H4 (cell line): ENCODE results near the gene AMOT. TPM values are rescaled to one million over a fixed set of nuclear protein-coding genes. Genes with fewer than 3 reads are reported as not detected.

Experiments used
- DNase-seq: peaks from one replicate; pipeline ENCODE4 v3.0.0-alpha.2; 2015; ENCODE audit warnings: low spot score
- total RNA-seq: library from RNA; depleted of rRNA; stranded (reverse); fragments of >200 nt; shearing (Covaris generic); gene quantifications from 2 replicates; pipeline ENCODE4 v1.2.3, GENCODE V29; 2014

The AMOT gene
- total RNA-seq, 1 experiment from 2014 or later, result 6.7 TPM

DNA sequence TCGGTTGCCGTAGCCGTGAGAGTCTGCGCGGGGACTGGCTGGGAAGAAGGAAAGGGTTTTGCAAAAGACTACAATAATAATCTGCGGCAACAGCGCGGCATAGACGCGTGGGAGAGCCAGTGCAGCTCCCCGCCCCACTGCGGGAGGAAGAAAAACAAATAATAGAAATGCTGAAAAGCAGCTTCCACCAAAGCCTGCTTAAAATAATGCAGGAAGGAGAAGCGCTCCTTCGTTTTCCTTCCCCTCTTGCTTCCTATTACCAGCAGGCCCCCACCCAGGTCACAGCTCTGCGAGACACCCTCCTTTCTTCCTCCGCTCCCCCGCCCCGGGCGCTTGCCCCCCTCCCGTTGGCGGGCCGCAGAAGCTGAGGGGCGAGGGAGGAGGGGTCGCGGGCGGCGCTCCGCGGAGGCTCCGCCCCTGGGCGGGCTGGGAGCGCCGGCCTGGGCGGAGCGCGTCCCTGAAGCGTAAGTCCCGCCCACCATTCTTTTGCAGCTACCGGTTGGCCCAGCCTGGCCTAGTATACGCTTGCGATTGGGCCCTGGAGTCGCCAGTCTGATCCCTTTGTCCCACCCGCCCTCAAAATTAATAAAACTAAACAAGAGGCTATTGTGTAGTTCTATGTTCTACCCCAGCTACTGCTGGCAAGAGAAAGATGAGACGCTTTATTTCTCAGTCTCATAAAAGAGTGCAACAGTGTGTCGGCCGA, 636 bp upstream of the AMOT start:
- peak; percentile 84 for DNase-seq

DNA sequence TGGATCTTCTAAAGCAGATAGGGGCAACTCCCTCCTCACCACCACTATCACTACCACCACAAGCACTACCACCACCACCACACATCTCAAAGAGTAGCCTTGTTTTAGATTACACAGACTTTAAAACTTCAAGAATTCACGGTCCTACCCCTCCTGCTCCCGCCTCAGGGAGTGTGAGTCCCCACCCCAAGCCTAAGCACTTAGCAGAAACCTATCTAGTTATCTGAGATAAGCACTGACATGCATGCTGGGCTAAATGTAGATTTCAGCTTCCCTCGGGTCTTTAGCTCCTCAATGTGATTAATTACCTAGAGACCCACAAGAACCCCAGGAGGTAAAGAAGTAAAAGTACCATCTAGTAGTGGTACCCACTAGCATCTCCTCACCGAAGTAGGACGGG, 775 bp downstream of the AMOT start:
- no peak for DNase-seq

DNA sequence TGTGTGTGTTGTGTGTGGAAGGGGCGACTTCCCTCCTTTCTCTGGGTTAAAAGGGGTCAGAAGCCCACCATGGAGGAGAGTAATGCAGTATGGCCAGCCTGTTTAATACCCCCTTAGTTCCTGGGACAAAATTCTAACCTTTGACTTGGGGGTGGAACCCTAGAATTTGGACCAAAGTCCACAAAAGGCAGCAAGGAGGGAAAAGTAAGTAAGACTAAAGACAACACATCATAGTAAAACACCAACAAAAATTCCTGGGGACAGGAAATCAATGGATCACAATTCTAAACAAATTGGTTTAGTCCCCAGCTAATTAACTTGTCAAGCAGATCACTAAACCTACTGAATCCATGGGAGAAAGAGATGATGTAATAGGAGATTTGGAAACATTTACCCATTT, 3.1 kb downstream of the AMOT start:
- no peak for DNase-seq

DNA sequence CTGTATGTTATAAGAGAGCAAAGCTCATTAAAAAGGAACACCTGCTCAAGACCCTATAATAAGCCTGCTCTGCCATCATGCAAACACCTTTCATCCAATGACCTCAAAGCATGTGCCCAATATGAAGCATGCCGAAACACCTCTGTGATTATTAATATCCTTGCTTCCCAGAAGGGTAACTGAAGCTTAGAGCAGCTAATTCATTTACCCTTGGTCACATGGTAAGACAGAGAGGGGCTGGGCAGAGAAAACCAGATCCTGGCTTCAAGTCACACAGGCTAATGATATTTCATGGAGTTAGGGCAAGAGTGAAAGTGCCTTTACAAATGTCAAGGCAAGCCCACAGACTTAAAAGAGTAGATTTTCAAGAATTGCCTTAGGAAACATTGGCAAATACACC, 5.6 kb downstream of the AMOT start:
- DNase-seq, result no peak

DNA sequence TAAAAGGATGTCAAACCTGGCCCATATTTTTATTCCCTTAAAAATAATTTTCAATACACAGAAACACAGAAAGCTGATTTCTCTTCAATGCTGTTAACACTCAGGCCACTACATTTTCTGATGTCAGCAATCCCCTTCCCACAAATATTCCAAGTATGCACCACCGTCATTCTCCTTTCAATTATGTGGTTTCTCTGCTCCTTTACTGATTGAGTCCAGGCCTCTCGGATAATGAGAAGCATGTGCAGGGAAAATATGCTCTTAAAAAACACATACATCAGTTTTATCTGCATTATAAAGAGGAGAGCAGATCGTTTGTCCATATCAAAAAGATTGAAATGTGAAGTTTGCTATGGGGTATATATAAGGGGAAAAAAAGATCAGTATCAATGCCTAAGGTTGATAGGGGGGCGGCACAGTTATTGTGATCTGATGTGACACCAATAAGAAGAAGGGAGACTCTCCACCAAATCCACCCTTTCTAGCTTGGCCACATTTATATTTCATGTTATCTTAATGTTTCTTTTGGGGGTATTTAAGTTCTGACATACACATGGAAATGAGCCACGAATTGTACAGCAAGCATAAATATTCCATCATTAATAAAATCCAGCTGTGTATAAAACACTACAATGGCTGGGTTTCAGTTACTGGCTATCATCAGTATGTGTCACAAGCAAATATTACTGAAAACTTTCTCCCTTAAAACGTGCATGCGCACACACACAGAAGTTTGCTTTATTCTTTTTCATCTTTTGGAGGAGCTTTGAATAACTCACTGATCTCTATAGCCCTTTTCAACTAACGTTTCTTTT, 6.4 kb downstream of the AMOT start:
- DNase-seq, result peak; percentile 69

DNA sequence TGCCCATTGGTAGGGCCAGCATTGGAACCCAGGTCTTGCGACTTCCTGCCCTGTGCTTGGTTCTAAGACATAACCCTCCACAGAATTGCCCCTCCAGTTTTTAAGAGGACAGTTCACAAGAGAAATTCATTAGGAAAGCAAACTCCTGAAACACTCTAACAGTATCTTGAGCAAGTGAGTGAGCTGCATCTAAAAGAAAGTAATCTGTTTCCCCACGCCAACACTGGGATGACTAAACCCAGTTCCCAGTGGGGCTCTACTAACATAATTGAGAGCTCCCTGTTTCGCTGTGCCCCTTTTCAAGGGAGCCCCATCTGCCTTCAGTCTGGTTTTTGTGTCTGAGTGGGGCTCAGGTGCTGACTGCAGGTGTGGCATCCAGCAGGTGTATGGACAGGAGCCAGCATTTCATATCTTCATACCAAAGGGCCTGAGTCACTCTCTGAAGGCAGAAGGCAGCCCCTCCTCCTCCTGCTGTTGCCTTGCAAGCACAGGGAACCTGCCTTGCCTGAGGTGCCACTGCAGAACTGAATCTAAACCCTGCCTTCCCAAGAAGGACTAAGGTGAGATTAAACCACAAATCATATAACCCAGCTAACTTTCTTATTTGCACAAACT, 8.0 kb downstream of the AMOT start:
- DNase-seq, result no peak

DNA sequence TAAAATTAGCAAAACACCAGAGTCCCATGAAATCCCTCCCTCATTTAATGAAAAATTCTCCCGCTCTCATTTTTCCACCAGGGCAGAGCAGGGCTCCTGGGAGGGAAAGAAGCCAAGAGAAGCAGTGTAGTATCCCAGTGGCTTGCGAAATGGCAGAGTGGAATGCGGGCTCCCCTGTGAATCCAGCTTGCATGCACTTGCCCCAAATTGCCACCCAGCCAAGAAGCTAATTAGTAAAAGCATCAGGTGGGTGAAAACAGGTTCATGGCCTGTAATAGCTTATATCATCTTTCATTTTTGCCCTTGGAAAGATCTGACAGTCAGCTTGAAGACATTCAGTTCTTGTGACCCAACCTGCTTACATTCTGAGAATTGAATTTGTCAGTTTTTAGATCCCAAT, 10.1 kb downstream of the AMOT start:
- DNase-seq, result no peak

DNA sequence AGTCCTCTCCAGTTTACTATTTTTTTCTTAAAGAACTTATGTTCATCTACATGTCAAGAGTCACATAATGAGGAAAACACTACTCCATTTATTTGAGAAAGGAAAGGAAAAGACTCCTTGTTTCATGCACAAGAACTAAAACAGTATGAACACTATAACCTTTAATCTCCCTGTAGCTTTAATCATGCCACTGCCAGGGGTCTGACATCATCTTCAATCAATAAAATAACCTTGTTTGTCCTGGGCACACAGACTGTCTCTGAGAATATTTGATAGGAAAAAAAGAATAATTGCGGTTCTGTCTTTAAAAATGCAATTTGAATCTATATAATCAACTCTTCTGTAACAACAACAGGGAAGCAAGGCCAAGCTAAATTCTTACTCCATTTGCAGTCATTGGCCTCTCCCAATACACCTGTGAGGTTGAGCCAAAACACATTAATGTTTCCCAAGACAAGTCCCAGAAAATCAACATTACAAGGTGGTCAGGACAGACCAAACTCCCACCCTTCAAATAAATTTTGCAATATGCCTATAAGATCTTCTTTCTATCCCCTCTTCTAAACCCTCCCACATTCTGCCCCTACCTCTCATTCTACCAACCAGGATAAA, 13.2 kb downstream of the AMOT start:
- no peak for DNase-seq

DNA sequence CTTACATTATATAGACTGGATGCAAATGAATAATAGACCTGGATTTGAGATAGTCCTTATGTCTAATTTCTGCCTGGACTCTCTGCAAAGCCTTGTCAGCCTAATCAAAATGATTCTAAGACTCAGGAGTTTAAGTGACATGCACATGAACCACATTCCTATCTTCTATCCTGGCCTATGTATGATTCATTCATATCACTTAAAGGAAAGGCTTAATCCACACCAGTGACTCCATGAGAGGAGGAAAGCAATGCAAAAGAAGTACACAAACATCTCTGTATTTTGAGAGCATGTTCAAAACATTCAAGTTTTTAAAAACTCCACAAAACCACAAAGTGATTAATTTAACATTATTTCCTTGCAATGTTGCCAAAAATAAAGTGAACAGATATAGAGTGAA, 14.6 kb downstream of the AMOT start:
- DNase-seq, result no peak

DNA sequence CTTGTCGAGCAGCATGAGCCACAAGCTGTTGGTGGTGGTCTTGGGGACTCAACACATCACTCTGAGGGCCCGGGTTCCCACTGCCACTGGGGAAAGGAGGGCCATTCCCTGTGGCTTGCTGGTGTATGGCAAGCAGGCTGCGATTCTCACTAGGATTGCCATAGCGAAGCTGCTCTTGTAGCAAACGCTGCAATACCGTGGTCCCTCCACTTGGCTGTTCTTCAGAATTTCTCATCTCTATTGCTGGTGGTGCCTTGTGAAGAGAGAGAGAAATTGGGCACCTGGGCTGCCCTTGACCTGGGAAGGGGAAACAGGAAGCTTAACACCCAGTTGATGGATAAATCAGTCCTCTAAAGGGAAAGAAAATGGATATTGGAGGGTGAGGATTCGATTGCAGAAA, 17.7 kb downstream of the AMOT start:
- DNase-seq, result no peak

DNA sequence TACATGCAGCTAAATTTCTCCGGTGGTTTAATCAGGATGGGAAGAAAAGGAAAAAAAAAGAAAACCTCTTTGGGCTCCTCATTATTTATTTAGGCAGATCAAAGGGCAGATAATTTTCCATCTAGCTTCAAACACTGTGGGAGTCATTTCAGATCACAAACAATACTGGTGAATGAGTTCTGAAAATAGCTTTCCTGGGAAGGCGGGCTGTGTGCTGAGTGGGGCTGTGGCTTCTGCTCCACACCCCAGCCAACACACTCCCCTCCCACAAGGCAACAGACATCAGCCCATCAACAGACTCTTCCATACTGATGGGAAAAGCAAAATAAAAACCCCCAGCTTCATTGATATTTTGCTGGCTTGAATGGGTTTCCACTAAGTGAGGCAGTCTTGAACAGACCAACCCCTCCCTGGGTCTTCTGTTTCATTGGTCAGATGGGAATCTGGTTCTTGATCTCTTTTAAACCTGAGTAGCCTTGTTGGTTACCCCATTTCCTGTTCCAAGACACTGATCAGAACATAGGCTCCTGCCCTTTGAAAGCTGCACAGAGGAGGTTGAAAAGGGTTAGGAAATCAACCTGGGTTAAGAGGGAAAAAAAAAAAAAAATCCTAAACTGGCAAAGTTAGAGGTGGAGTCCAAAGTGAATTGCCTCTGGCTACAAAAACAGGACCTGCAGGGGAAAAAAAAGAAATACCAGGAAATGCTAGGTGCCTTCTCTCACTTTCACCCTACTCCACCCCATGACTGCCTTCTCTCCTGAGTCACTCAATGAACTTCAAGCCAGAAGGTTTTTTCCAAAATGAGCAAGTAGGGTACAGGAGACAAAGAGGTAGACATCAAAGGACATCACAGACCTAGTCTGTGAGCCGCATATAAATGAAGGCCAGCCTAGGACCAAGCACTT, 20.0 kb downstream of the AMOT start:
- DNase-seq, result no peak

DNA sequence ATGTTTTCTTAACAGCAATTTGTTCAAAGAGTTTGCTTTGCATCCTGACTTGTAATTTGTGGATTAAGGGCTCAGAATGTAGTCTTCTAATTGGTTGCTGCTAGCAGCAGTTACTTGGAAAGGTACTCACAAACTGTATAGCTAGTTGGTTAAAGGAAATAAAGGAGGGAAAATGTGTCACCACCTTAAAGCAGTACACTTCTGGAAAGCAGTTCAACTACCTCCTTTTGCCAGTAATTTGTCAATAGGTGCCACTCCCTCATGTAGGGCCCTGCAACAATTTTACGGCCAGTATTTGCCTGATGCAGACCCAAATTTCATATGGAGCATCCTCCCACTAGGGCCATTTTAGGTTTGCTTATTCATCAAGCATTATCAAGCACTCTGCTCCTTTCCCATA, 20.8 kb downstream of the AMOT start:
- peak; percentile 24 for DNase-seq

DNA sequence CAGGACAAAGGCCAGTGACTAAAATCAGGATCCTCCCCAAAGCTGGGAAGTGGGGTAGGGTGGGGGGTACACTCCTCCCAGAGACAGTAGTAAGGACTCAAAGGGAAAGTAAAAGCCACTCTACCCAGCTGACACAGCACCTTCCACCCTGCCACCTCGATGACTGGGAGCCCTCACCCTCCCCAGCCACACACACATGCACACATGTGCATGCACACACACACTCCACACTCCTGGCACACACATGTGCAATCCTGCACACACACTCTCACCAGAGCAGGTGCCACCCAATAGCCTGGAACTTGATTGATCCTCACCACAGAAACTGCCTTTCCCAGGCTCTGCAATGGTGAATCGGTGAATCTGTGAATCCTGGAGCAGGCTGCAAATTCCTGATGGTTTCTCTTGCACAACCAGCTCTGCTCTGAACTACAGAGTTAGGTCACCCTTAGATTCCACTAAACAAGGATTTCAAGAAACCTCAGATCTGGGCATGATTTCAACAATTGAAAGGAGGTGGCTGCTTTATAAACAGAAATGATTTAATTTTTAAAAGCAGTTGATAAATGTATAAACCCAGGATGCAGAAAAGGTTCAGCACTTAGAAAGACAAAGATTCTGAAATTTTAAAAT, 21.5 kb downstream of the AMOT start:
- DNase-seq, result peak; percentile 80

DNA sequence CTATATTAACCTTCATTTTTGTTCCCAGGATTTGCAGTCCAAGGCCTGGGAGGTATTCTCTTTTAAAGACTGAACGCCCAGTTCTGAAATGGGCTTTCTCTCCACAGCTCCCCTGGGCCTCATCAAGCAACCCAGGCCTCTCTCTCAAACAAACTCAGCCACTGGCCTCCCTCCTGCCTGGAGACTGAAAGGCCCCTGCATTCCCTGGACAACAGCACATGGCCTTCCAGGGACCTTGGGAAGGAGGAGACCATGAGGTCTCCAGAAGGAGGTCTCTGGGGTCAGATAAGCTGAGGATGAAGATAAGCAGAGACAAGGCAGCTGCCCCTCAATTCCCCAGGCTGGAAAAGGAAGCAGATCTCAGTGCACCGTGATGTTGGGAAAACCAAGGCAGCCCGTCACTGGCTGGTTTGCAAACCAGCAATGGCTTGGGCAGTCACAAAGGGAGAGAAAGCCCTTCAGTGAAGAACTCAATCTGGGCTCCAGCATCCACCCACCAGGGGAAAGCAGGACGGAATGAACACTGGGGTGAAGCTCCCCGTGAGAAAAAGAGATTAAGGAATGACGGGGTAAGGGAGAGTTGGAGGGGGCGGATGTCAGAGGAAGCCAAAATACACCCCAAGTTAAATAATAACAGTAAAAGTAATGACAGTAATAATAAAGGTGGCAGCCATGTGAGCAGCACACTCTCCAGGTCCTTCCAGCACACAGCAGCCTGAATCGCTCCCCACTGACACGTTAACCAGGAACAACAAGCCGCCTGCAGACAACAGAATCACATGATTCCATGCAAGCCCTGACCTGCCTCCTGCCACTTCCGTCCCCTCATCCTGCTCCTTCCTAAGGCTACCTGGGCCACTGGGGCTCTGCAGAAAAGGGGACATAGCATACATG, 22.3 kb downstream of the AMOT start:
- no peak for DNase-seq

DNA sequence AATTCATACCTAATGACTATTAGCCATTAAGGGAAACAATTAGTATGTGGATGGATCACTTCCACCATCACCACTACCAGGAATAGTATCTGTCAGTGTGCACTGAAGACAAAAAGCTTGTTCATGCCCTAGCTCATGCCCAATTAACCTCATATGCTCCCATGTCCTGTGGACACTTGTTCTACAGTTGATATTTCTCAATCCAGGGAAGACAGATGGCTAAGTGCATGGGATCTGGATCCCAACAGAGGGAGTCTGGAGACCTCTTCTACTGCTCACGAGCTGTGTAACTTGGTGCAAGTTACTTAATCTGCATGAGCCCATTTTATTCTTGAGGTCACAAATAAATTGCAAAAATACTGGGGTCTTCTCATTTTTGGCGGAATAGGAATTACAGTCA, 23.7 kb downstream of the AMOT start:
- DNase-seq, result no peak

DNA sequence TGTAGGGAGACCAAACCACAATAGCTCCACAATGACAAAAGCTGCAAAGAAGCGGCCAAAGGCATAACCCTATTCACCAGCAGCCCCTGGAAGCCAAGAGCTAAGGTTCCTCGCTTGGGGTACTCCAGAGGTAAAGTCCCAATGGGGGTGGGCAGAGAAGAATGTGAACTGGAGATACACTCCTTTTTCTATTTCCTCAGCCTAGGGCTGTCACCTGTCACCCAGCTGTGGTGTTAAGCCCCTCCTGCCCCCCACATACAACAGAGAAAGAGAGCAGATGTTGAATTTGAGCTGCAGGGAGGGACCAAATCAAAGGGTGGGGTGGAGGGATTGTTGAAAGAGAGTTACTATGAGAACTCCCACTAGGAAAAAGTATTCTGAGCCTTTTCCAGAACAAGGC, 26.1 kb downstream of the AMOT start:
- DNase-seq, result no peak

DNA sequence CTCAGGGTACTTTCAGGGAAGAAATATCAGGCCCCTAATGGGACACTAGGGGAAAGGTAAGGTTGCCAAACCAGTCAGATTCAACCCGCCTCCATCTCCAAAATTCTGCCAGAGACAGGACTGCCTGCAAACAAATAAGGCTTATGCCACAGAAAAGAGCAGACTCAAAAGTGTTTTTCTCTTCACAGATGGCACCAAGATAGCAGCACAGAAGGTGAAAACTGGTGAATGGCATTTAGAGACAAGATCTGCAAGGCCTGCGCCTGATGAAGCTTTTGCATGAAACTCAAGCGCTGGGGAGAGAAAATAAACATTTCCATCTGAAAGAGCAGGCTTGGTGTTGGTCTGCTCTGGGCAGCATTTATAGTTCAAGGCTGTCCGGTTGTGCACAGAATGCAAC, 27.9 kb downstream of the AMOT start:
- DNase-seq, result no peak

DNA sequence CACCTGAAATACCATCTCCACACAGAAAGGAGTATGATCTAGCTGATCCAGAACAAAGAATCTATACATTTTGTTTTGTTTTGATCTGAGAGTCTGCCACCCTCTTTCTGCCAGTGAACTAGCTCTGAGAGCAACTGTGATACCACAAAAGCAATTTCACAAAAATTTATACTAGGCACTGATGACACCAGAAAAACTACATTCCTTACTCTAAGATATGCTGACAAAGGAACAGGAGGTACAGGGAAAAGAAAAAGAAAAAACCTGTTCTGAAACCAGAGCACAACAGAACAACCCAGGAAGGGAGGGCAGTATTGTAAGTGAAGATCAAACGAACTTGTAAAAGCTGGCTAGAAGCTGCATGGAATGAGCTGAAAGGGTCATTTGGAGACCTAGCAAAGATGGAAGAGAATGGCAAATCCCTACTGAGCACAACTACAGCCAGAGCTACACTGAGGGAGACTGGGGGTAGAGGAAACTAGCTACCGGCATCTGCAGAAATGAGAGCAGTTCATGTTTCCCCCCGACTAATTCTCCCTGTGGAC, 31.9 kb downstream of the AMOT start:
- DNase-seq, result no peak

DNA sequence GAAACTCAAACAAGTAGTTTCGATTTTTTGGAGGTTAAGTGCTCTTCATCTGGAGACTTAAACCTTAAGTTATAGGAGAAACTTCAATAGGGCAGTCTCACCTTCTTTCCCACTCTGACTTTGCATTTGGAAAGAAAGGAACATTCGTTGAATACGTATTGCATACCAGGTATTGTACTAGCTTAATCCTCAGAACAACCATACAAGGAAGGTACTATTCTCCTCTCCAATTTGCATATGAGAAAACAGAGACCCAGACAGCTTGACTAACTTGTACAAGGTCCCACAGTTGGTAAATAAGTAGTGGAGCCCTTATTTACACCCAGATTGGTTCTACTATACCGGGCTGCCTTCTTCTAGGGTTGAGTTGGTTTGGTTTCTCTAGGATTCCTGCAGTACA, 32.6 kb downstream of the AMOT start:
- DNase-seq, result no peak

DNA sequence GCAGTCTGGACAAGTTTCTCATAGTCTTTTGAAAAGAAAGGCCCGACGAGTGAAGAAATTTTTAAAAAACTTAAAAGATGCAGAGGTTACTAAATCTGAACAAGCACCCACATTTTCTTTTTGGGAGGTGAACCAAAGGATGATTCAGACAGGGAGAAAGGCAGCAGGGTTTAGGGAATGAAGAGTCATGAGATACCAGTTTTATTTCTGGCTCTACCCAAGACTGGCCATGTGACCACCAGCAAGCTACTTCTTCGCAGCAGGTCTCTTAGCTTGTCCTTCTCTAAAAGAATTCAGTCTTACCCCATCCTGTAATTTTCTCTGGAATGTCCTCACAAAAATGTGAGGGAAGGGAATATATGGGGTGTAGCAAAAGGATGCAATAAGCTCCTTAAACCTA, 37.6 kb downstream of the AMOT start:
- no peak for DNase-seq
